Activated effector memory CD4-positive, alpha-beta T cell treated with Interleukin-2 at 50 U/mL for 16 hours (primary cell): ENCODE measurements around the gene APOF.
A peak's percentile ranks its signal among the peaks of the same experiment; 100 is the strongest.
"Not testable (repeated sequence)": the region's sequence is repeated elsewhere in the genome, so short reads cannot be mapped to it uniquely, and the experiment has no call there.

Experiments used
- DNase-seq: peaks from one replicate; pipeline ENCODE4 v3.0.0-alpha.2; 2020

APOF gene

GRCh38 chr12:56330936-56331490 is 31.6 kb downstream of the APOF start:
- no peak for DNase-seq

- no peak for DNase-seq
These were observed 36.1 kb downstream of the APOF start for GRCh38 chr12:56326533-56326932.

- no peak for DNase-seq
These were observed 36.5 kb downstream of the APOF start for GRCh38 chr12:56326126-56326525.

- no peak for DNase-seq
These were observed 38.5 kb downstream of the APOF start for GRCh38 chr12:56324206-56324605.

GRCh38 chr12:56321610-56322009 is 41.0 kb downstream of the APOF start:
- DNase-seq: not testable (repeated sequence)

GRCh38 chr12:56321027-56321426 is 41.6 kb downstream of the APOF start:
- DNase-seq: no peak

- DNase-seq: no peak
These were observed 45.0 kb downstream of the APOF start for GRCh38 chr12:56317675-56318074.

GRCh38 chr12:56315622-56316473 is 46.8 kb downstream of the APOF start, which contains the start of gene CNPY2:
Gene CNPY2 (minus strand): TSS chr12:56315988. CDS start chr12:56315217, 771 bp downstream.
- DNase-seq: peak; percentile 86

GRCh38 chr12:56315249-56315621 is 47.4 kb downstream of the APOF start:
- no peak for DNase-seq

GRCh38 chr12:56311003-56311402 is 51.7 kb downstream of the APOF start:
- DNase-seq: no peak
